SIG-M5 treated with dmso at 0.1 percent for 504 hours (cell line): ENCODE results near the gene MICALL2.

Experiments used
- DNase-seq: peaks from one replicate; lab custom pipeline; 2025; ENCODE audit not compliant: unreplicated experiment; lab: John Stamatoyannopoulos, UW

The MICALL2 gene

GRCh38 chr7:1397491-1398327 is 61.6 kb downstream of the MICALL2 start:
- DNase-seq = no peak

GRCh38 chr7:1396195-1396594 is 63.1 kb downstream of the MICALL2 start:
- no peak for DNase-seq

GRCh38 chr7:1395211-1396070 is 63.8 kb downstream of the MICALL2 start:
- no peak for DNase-seq

- no peak for DNase-seq
These were observed 64.9 kb downstream of the MICALL2 start for GRCh38 chr7:1394371-1394770.

- no peak for DNase-seq
These were observed 65.8 kb downstream of the MICALL2 start for GRCh38 chr7:1393421-1393820.

- DNase-seq = no peak
These were observed 66.7 kb downstream of the MICALL2 start for GRCh38 chr7:1392556-1392955.

DNA sequence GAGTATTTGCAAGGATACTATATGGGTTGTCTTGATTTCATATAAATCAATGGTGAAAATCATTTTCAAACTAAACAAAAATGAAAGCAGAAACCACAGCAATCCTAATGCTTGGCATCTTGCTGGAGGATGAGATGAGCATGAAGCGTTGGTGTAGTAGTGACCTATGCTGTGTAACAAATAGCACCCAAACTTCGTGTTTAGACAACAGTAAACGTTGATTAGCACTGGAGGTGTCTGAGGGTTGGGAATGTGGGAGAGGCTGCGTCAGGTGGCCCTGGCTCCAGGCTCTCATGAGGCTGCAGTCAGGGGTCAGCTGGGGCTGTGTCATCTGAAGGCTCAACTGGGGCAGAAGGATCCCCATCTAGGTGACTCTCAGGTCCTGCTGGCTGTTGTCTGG is 67.8 kb downstream of the MICALL2 start:
- no peak for DNase-seq

DNA sequence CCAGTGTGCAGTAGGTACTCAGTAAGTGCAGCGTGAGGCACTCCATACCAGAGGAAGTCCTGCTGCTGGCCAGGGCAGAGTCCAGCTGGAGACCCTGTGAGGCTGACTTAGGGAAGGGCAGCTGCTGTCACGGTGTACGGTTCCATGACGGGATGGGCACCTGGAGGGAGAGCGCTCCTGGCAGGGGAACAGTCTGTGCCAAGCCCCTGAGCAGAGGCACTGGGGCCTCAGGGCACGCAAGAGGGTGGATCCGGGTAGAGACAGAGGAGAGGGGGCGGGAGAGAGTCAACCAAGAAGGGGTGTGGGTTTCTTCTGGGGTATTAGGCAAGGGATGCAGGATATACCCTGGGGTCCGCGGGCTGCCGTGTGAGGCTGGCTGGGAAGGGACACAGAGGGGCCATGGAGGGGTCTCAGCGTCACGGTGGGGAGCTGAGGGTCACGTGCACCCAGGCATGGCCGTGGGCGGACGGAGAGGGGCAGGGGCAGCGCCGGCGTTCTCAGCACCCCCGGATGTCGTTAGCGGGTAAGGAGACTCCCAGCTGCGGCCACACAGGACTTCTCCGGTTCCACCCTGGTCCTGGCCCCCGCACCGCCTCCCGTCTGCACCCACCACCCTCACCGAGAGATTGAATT is 70.5 kb downstream of the MICALL2 start:
- no peak for DNase-seq

DNA sequence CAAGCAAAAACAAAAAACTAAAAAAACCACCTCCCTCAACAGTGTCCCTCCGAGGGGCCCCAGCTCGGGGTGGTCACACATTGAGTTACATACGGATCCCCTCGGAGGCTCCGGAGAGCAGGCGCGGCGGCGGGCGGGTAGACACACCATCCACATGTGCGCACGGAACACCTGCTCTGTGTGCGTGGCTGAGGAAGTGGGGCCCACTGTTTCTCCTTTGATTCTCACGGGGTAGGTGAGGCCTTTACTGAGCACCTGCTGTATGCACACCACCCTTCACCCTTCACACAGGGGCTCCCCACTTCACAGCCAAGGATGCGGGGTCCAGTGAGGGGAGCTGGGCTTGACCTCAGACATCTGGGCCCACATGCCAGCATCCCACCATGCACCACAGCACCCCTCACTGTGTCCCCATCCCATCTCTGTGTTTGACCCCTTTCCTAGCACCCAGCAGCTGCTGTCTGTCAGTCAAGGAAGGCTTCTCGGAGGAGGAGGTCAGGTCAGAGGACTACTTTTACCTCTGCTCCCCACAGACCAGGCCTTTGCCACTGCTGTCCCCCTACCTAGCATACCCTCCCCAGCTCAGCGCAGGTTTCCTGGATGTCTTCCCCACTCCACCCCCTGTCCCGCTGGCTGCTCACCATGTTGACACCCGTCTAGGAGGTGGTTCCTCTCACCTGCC is 71.1 kb downstream of the MICALL2 start:
- no peak for DNase-seq

- DNase-seq = no peak
These were observed 72.0 kb downstream of the MICALL2 start for GRCh38 chr7:1387261-1387660.

DNA sequence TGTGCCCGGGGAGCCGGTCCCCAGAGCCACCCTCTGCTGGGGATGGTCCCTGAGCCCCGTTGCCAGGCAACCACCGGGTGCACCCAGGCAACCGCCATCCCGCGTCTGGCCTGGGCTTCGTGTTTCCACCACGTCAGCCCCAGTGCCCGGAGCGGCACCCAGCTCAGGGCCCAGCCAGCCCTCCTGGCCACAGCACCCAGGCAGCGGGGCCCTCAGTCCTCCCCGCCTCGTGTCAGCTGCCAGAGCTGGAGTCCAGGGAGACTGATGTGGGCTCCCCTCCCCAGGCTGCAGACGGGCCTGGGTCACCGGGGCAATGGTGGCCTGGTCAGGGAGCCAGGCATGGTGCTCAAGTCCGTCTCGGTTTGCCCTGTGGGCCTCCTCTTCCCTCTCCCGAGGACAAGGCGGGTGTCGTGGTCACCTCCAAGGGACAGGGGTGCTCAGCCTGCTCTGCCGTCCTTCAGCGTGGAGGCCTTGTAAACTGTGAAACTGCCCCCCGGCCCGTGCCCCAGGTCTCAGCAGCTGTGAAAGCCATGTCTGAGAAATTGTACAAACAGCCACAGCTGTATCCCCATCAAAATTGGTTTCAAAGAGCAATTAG is 72.5 kb downstream of the MICALL2 start:
- no peak for DNase-seq

DNA sequence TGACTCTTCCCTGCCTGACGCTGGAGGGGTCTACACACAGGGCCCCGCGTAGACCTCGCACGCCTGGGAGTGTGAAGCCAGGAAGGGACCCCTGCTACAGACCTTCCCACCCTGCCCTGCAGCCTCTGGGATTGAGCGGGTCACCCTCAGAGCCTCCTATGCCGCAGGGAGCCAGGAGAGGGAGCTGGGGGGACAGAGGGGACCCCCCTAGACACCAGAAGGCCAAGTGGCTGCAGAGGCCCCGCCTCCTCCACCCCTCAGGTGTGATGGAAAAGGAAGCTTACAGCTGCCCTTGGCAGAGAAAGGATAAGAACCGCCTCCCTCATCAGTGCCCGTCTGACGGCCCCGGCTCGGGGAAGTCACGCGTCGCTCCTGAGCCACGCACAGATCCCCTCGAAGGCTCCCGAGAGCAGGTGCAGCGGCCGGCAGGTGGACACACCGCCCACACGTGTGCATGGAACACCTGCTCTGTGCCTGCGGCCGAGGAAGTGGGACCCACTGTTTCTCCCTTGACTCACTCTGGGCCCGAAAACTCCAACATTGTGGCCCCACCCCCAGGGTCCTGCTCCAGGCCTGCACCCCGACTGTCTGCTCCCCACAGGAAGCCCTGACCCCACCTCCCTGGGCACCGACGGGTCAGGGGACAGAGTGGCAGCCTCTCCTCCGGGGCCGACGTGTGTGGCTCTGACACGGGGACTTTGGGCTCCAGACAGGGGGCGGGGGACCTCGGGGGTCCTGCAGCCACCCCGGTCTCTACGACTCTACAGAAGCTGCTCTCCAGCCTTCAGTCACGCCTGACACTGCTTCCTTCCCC is 73.3 kb downstream of the MICALL2 start:
- no peak for DNase-seq

DNA sequence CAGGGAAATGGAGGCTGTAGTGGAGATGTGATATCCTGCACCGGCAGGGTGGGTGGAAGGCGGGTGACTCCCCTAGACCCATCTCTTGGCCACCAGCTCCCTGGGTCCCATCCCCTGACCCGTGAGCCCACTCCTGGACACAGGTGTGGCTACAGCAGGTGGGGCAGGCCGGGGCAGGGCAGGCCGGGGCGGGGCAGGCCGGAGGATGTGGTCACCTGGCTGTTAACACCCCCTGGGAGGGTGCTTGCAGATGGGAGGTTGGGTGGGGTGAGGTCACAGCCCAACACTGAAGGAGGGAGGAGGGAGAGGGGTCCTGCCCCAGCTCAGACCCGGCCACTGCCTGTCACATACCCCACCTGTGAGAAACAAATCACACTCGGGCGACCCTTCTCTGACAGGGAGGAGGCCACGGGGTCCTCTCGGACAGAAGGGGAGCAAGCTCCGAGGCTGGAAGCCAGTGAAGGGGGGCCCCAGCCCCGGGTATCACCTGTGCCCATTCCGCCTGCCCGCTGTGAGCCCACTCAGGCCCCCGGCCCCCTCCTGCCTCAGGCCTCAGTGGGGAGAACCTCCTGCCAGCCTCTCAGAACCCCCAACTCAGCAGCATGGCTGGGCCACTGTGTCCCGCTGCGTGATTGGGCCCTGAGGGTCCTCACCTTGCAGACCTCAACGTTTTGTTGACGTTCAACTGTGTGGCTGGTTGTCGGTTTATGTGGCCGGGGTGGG is 74.0 kb downstream of the MICALL2 start:
- no peak for DNase-seq
